Activated B cell treated with CpG ODN at 0.5 μM for 24 hours (primary cell): ENCODE measurements around the gene TENM4. TPM values are rescaled to one million over a fixed set of nuclear protein-coding genes. Genes with fewer than 3 reads are reported as not detected.

Experiments used
- ATAC-seq: fragments of 200-7000 bp; cut with Tn5 transposase; one replicate; pipeline ENCODE4 v1.10.0; 2021; ENCODE audit warnings: low read depth, mild to moderate bottlenecking, moderate library complexity
- CTCF ChIA-PET: fragments of 350-600 bp; sonication (Branson Sonifier 250); formaldehyde crosslinking; loops from one replicate; lab custom pipeline; 2021; ENCODE audit warnings: antibody characterized with exemption; lab: Charles Lee
- POLR2A ChIA-PET: fragments of 350-600 bp; sonication (Branson Sonifier 250); formaldehyde crosslinking; loops from one replicate; lab custom pipeline; 2021; ENCODE audit warnings: antibody characterized with exemption; lab: Charles Lee
- DNase-seq: peaks from one replicate; pipeline ENCODE4 v3.0.0; 2022
- H3K27ac Mint-ChIP-seq: one replicate; pipeline ENCODE4 v1.8.0; 2020; ENCODE audit warnings: mixed read lengths
- H3K27me3 Mint-ChIP-seq: one replicate; pipeline ENCODE4 v1.8.0; 2021; ENCODE audit warnings: mixed read lengths
- H3K36me3 Mint-ChIP-seq: one replicate; pipeline ENCODE4 v1.8.0; 2021; ENCODE audit warnings: low read depth, mixed read lengths
- H3K4me1 Mint-ChIP-seq: one replicate; pipeline ENCODE4 v1.8.0; 2021; ENCODE audit warnings: mixed read lengths
- H3K4me3 Mint-ChIP-seq: one replicate; pipeline ENCODE4 v1.8.0; 2020; ENCODE audit warnings: mild to moderate bottlenecking, mixed read lengths
- H3K9me3 Mint-ChIP-seq: one replicate; pipeline ENCODE4 v1.8.0; 2020; ENCODE audit warnings: mixed read lengths
- CTCF ChIP-seq: fragments of 200-600 bp; IDR thresholded peaks from one replicate; pipeline ENCODE4 v1.8.0; 2022; ENCODE audit warnings: antibody characterized with exemption, mild to moderate bottlenecking
- intact Hi-C: fragments of 100-400 bp; cut with micrococcal nuclease; formaldehyde crosslinking; loops from one replicate; pipeline ENCODE4 v1.15.1; 2024
- total RNA-seq: library from RNA; stranded (reverse); gene quantifications from 2 replicates; pipeline ENCODE4 v1.2.3, GENCODE V29; 2022

Gene TENM4
- total RNA-seq, 1 donor from 2014 or later, result 2.4 TPM

DNA sequence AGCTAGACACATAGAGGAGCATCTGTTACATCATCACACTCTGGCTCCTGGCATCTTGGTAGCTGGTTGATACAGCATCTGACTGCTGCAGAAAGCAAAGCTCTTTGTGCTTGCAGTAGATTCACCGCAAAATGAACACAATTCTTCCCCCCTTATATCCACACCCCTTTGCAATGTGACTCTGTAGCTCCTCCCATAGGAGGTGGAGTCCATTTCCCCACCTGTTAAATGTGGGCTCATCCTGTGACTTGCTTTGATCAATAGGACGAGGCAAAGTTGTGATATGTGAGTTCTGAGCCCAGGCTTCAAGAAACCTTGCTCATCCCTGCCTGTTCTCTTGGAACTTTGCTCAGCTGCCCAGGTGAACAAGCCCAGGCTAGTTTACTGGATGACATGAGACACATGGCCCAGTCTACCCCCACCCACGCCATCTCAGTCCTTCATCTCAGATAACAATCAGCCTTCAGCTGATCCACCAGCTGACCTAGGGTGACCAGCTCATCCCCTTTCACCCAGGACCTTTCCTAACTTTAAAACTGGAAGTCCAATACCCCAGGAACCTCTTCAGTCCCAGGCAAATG, 272.2 kb downstream of the TENM4 start:
- no peak for TF ChIP-seq CTCF
- Mint-ChIP-seq H3K27me3 (peaks cover 3% of the 10 kb centered on the region), H3K27ac (no peak overlapping the region), H3K9me3 (no peaks in the 10 kb centered on the region), H3K36me3 (no peaks in the 10 kb centered on the region), H3K4me1 (no peaks in the 10 kb centered on the region), H3K4me3 (no peak overlapping the region)
- DNase-seq (no peak), ATAC-seq (no peak)
- POLR2A ChIA-PET, result no interaction called here
- intact Hi-C loops, result no loop called here
- CTCF ChIA-PET, result no interaction called here

DNA sequence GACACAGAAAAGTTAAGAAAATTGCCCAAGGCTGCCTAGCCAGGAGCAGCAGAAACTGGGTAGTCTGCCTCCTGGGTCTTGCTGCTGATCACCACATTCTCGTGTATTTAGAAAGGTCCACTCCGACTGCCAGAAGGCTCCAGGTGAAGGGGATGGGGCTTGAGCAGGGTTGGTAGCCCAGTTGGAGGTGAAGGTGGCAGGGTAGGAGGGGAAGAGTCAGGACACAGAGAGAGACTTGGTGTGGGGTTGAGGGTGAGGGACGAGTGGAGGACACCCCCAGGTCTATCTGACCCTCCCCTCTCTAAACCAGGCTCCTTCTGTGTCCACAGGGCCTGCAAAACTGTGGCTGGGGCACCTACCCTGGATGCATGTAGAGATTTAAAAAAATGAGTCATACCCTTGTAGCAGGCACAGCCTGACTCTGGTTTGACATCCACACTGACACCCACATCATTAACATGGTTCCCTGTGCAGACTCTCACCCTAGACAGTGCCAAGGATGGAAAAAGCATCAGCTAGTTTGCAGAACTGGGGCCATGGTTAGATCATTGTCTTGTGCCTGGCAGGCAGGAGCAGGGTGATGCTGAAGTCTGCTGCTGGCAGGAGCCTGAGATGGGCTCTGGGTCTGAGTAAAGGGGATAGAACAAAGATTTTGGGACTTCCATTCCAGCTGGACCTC, 273.2 kb downstream of the TENM4 start:
- H3K27ac Mint-ChIP-seq, result no peak overlapping the region
- no peak for DNase-seq
- ATAC-seq, result no peak
- no peaks in the 10 kb centered on the region for H3K9me3 Mint-ChIP-seq
- no peak for TF ChIP-seq CTCF
- intact Hi-C loops, result no loop called here
- H3K4me3 Mint-ChIP-seq, result no peak overlapping the region
- H3K36me3 Mint-ChIP-seq, result no peaks in the 10 kb centered on the region
- H3K27me3 Mint-ChIP-seq, result peaks cover 3% of the 10 kb centered on the region
- ChIA-PET POLR2A (no interaction called here), CTCF (no interaction called here)
- H3K4me1 Mint-ChIP-seq, result no peaks in the 10 kb centered on the region

DNA sequence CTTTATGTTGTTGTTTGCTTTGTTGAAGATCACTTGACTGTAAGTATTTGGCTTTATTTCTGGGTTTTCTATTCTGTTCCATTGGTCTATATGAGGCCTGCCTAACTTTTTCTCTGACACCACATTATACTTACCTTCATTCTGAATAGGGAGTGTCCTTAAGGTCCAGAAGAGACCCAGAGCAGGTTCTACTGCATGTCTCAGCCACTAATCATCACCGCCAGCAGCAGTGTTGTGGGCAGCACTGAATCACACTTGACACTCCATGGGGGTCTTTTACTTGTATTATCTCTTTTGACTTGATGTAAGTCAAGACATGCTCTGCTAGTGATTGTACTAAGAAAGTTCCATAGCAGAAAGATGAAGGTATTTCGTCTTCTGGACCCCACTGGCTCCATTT, 274.9 kb downstream of the TENM4 start:
- CTCF ChIA-PET, result no interaction called here
- no peak overlapping the region for H3K27ac Mint-ChIP-seq
- ATAC-seq (no peak), DNase-seq (no peak)
- H3K36me3 Mint-ChIP-seq, result no peaks in the 10 kb centered on the region
- intact Hi-C loops, result no loop called here
- TF ChIP-seq CTCF, result no peak
- H3K27me3 Mint-ChIP-seq, result peaks cover 3% of the 10 kb centered on the region
- no peaks in the 10 kb centered on the region for H3K9me3 Mint-ChIP-seq
- no peaks in the 10 kb centered on the region for H3K4me1 Mint-ChIP-seq
- H3K4me3 Mint-ChIP-seq, result no peak overlapping the region
- POLR2A ChIA-PET, result no interaction called here

- Mint-ChIP-seq H3K27ac (no peak overlapping the region), H3K4me1 (no peaks in the 10 kb centered on the region), H3K27me3 (no peaks in the 10 kb centered on the region), H3K4me3 (no peak overlapping the region), H3K9me3 (no peaks in the 10 kb centered on the region), H3K36me3 (no peaks in the 10 kb centered on the region)
- ATAC-seq (no peak), DNase-seq (no peak)
- TF ChIP-seq CTCF, result no peak
- intact Hi-C loops, result no loop called here
- POLR2A ChIA-PET, result no interaction called here
- CTCF ChIA-PET, result no interaction called here
Observed at GRCh38 chr11:79160791-79161403, 279.9 kb downstream of the TENM4 start.

DNA sequence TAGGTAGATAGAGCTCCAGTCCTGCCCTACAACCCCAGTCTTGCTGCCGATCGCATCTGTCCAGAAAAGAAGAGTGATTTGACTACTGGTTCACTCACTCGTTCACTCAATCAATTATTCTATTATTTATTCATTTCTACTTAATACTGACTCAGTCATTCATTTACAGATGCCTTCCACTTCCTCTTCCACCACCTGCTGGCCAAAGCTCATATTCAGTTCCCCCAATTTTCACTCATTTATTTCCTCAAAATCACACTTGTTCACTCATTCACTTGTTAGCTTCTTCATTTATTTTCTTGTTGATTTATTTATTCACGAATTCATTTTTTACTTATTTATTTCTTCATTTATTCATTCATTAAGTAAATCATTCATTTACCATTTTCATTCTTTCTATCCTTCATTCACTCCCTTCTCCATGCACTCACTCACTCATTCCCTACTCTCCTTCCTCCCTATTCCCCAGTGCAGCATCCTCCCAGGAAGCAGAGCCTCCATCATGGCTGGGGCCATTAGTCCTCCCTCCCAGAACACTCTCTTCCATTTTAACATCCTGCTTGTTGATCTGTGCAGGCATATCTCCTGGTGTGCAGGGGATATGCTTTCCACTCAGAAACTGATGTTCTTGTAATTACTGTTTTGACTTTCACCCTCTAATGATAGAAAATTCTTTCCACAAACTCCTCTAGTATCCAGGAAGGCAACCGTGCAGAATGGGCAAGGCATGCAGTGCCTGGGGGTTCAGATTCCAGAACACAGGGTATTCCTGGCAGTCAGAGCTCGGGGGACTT, 281.0 kb downstream of the TENM4 start:
- no peaks in the 10 kb centered on the region for H3K36me3 Mint-ChIP-seq
- H3K27ac Mint-ChIP-seq, result no peak overlapping the region
- no peaks in the 10 kb centered on the region for H3K4me1 Mint-ChIP-seq
- TF ChIP-seq CTCF, result no peak
- no peaks in the 10 kb centered on the region for H3K27me3 Mint-ChIP-seq
- H3K9me3 Mint-ChIP-seq, result no peaks in the 10 kb centered on the region
- no peak for DNase-seq
- H3K4me3 Mint-ChIP-seq, result no peak overlapping the region
- intact Hi-C loops, result no loop called here
- no peak for ATAC-seq
- CTCF ChIA-PET, result interaction anchor here (0.8 kb wide), 1 partner anchor 514 kb away, joined by 3 read pairs; no protein-coding TSS in a partner anchor
- POLR2A ChIA-PET, result no interaction called here
